Immature natural killer cell (primary cell): Measurements from ENCODE around the gene HSF2. TPM values are rescaled to one million over a fixed set of nuclear protein-coding genes. Genes with fewer than 3 reads are reported as not detected.
A peak's percentile ranks its signal among the peaks of the same experiment; 100 is the strongest.

Experiments
- DNase-seq, 3 donors: peaks; one replicate each; pipeline ENCODE4 v3.0.0; 2022; ENCODE audit warnings: mixed read lengths in 1 of 3
- H3K27ac Mint-ChIP-seq, 6 donors: one replicate each; pipeline ENCODE4 v1.8.0; 2020; ENCODE audit warnings: mixed read lengths in 6 of 6, mild to moderate bottlenecking in 5 of 6, inconsistent platforms in 4 of 6, moderate library complexity in 3 of 6
- H3K27me3 Mint-ChIP-seq, 3 donors: one replicate each; pipeline ENCODE4 v1.8.0; 2020 to 2021; ENCODE audit warnings: low read depth in 3 of 3, mild to moderate bottlenecking in 3 of 3, mixed read lengths in 3 of 3, moderate library complexity in 3 of 3, inconsistent platforms in 1 of 3
- H3K36me3 Mint-ChIP-seq, 3 donors: one replicate each; pipeline ENCODE4 v1.8.0; 2020; ENCODE audit warnings: mixed read lengths in 3 of 3, inconsistent platforms in 2 of 3, mild to moderate bottlenecking in 2 of 3
- H3K4me1 Mint-ChIP-seq, 2 donors: one replicate each; pipeline ENCODE4 v1.8.0; 2020; ENCODE audit warnings: inconsistent platforms in 2 of 2, mild to moderate bottlenecking in 2 of 2, mixed read lengths in 2 of 2, moderate library complexity in 1 of 2
- H3K4me3 Mint-ChIP-seq, 5 donors: one replicate each; pipeline ENCODE4 v1.8.0; 2020; ENCODE audit warnings: mild to moderate bottlenecking in 5 of 5, mixed read lengths in 5 of 5, inconsistent platforms in 3 of 5, moderate library complexity in 3 of 5
- H3K9me3 Mint-ChIP-seq, 6 donors: one replicate each; pipeline ENCODE4 v1.8.0; 2020; ENCODE audit warnings: mild to moderate bottlenecking in 6 of 6, mixed read lengths in 6 of 6, inconsistent platforms in 4 of 6, moderate library complexity in 3 of 6
- polyA plus RNA-seq, 3 donors: library from polyadenylated mRNA; unstranded; fragments of 300-500 nt; fragmentation: Illumina TruSeq; gene quantifications; one replicate each; pipeline ENCODE4 v1.2.3, GENCODE V29; 2021

Gene HSF2
- polyA plus RNA-seq, 3 donors from 2014 or later = 5.3 to 12.2 (median 11.6) TPM

DNA sequence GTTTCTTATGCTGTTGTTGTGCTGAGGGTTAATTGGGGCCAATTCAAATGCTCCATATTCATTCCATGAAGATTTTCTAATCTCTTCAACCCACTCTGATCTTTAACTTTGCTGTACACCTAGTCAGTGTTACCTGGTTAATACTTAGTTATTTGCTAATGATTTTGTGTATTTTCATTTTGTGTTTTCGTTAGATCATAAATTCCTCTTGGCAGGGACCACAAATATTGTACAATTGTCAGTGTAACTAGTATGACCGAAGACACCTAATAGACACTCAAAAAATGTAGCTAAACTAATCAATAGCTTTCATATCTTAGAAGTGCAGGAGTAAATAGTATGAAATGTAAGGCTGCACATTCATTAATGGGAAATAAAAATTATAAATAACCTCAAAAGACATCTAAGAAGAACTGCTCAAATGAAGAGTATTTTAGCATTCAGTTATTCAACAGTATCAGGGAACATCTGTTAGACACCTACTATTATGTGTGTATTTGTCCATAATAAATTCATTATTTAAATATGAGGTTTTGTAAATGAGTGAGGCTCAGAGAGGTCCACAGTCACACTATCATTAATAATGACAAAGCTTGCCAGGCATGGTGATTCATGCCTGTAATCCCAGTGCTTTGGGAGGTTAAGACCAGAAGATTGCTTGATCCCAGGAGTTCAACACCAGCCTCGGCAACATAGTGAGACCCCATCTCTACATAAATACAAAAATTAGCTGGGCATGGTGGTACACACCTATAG, 13.4 kb upstream of the HSF2 start:
- no peak overlapping the region for H3K4me3 Mint-ChIP-seq
- H3K27ac Mint-ChIP-seq = no peak overlapping the region
- peaks cover 1 to 5% (median 2%) of the 10 kb centered on the region in 3 donors for H3K27me3 Mint-ChIP-seq
- DNase-seq = no peak
- no peaks in the 10 kb centered on the region for H3K36me3 Mint-ChIP-seq
- H3K4me1 Mint-ChIP-seq = no peaks in the 10 kb centered on the region
- peaks cover 0 to 1% (median 0%) of the 10 kb centered on the region in 6 donors for H3K9me3 Mint-ChIP-seq

DNA sequence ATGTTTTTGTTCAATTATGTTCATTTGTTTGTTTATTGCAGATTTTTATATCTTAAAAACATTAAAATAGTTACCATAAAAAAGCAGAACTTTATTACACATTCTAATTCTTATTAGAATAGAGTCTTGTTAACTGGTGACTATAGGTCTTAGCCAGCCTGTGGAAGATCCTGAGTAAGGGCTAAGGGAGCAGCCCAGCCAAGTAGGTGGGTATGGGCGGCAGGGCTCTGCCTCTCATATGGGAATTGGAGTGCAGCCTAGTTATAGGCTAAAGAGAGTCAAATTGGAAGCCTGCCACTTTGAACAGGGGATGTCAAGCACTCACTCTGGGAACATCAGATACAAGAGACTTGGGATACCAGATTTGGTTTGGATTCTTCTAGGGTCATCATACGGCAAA, 10.5 kb upstream of the HSF2 start:
- H3K27me3 Mint-ChIP-seq = peaks cover 0 to 8% (median 2%) of the 10 kb centered on the region in 3 donors
- H3K4me1 Mint-ChIP-seq = no peaks in the 10 kb centered on the region
- no peak for DNase-seq
- H3K27ac Mint-ChIP-seq = no peak overlapping the region
- H3K9me3 Mint-ChIP-seq = peaks cover 0 to 1% (median 0%) of the 10 kb centered on the region in 6 donors
- H3K4me3 Mint-ChIP-seq = no peak overlapping the region
- no peaks in the 10 kb centered on the region for H3K36me3 Mint-ChIP-seq

DNA sequence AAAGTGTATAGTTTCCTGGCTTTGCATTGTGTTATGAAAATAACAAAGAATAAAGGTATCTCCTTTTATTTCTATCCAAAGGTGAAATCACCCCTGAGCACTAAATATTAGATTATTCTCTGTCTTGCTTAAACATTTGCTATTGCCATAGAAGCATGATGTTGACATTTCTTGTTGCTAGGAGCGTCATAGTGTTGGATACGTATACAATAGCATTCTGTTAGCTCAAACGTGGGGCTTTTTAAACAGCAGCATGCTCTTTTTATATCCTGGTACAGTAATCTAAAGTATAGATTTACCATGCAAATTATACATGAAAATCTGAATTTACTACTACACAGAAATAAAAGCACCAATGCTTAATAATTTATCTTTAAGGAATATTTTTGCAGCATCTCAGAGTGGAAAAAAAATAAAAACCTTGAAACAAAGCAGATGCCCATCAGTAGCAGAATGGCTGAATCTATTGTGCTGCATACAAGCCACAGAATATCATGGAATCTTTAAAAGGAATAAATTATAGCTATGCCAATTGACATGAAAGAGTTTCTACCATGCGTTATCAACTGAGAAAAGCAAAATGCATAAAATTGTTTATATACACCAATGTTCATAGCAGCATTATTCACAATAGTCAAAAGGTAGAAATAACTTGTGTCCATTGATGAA, 9.6 kb upstream of the HSF2 start:
- H3K4me1 Mint-ChIP-seq = no peaks in the 10 kb centered on the region
- H3K27me3 Mint-ChIP-seq = peaks cover 0 to 8% (median 2%) of the 10 kb centered on the region in 3 donors
- no peaks in the 10 kb centered on the region for H3K36me3 Mint-ChIP-seq
- H3K9me3 Mint-ChIP-seq = peaks cover 0 to 1% (median 0%) of the 10 kb centered on the region in 6 donors
- H3K27ac Mint-ChIP-seq = no peak overlapping the region
- DNase-seq = no peak
- no peak overlapping the region for H3K4me3 Mint-ChIP-seq

DNA sequence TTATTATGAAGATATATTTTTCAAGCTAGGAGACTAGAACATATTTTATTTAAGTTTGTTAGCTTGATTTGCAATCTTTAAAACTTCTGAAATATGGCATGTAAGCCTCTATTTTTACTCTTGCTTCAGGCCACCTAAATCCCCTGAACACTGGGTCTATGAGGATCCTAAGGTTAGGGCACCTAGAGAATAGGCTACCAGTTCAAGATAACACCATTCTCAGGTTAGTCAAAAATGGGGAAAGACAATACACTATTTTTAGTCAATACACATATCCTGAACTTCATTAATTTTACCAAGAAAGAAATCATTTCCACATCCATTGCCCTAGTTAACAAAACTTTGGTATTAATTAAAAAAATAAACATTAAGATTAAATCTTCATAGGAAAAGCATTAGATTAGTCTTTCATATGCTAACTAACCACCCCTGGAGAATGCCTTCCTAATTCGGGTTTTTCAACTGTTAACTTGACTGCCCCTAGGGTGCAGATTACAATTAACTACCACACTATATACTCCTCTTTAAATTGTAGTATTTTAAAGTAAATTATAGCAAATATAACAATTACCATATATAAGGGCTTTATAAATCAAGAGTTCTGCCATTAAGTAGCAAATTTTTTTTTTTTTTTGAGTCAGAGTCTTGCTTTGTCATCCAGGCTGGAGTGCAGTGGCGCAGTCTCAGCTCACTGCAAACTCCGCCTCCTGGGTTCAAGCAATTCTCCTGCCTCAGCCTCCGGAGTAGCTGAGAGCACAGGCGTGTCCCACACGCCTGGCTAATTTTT, 6.7 kb upstream of the HSF2 start:
- H3K9me3 Mint-ChIP-seq = peaks cover 0 to 1% (median 0%) of the 10 kb centered on the region in 6 donors
- H3K36me3 Mint-ChIP-seq = no peaks in the 10 kb centered on the region
- H3K27me3 Mint-ChIP-seq = peaks cover 0 to 6% (median 2%) of the 10 kb centered on the region in 3 donors
- H3K27ac Mint-ChIP-seq = no peak overlapping the region
- H3K4me1 Mint-ChIP-seq = no peaks in the 10 kb centered on the region
- DNase-seq = no peak
- no peak overlapping the region for H3K4me3 Mint-ChIP-seq

DNA sequence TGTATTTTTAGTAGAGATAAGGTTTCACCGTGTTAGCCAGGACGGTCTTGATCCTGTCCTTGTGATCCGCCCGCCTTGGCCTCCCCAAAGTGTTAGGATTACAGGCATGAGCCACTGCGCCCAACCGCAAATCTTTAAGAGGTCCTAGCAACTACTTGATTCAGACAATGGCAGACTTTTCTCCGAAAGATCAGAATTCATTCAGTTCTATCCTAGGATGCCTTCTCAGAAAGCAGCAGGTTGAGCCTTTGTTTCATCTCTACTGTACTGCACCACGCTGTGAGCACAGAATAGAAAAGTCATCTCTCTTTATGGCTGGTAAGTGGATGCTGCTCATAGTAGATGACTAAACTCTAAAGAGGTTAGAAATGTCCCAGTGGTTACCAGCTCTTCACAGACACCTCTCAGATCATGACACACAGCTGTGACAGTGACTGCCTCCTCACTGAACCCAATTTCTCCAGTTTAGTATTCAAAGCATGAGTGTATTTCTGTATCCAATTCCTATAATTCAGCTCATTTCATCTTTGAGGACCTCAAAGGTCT, 6.0 kb upstream of the HSF2 start:
- Mint-ChIP-seq H3K27me3 (peaks cover 0 to 7% (median 2%) of the 10 kb centered on the region in 3 donors), H3K27ac (no peak overlapping the region), H3K4me1 (no peaks in the 10 kb centered on the region), H3K9me3 (peaks cover 0 to 1% (median 0%) of the 10 kb centered on the region in 6 donors), H3K36me3 (no peaks in the 10 kb centered on the region), H3K4me3 (no peak overlapping the region)
- no peak for DNase-seq

DNA sequence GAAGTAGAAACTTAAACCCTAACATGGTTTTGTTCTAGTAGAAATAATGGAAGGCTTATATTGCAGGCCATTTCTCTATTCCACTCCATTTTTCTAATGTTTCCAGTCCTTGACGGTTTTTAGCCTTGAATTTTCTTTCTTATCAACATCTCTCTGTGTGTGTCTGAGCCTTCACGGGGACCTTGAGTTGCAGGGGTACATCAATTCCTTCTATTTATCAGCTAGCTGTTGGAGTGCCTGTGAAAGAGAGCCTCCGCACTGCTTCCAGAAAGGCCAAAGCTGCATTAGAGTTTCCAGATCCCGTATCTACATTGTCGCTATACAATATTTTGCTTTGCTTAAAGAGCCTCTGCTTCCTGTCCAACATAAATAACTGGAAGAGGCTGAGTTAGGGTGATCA, 5.4 kb upstream of the HSF2 start:
- H3K36me3 Mint-ChIP-seq = no peaks in the 10 kb centered on the region
- H3K27me3 Mint-ChIP-seq = peaks cover 0 to 8% (median 2%) of the 10 kb centered on the region in 3 donors
- H3K9me3 Mint-ChIP-seq = peaks cover 0 to 1% (median 0%) of the 10 kb centered on the region in 6 donors
- DNase-seq = no peak
- H3K4me1 Mint-ChIP-seq = peaks cover under 1 to 2% of the 10 kb centered on the region in 2 donors
- H3K27ac Mint-ChIP-seq = no peak overlapping the region
- H3K4me3 Mint-ChIP-seq = no peak overlapping the region

DNA sequence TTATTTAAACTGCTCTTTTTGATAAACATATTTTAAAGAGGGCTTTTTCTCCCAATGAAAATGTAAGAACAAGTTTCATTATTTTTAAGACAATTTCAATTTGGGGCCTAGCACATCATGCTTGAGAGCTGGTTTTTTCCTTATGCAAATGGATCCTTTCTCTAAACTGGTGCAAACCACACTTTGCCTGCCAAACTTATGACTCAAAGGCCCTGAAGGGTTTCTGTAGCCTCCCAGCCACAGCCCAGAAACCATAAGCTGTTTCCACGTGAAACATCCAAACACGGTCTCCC, 451 bp upstream of the HSF2 start:
- Mint-ChIP-seq H3K36me3 (no peaks in the 10 kb centered on the region), H3K27ac (peak overlapping the region; percentile 84 to 93 (median 90)), H3K9me3 (peaks cover 0 to 2% (median 0%) of the 10 kb centered on the region in 6 donors), H3K4me3 (peak overlapping the region; percentile 87 to 96 (median 95)), H3K4me1 (peaks cover 16 to 36% of the 10 kb centered on the region in 2 donors), H3K27me3 (peaks cover 6 to 14% (median 7%) of the 10 kb centered on the region in 3 donors)
- no peak for DNase-seq

DNA sequence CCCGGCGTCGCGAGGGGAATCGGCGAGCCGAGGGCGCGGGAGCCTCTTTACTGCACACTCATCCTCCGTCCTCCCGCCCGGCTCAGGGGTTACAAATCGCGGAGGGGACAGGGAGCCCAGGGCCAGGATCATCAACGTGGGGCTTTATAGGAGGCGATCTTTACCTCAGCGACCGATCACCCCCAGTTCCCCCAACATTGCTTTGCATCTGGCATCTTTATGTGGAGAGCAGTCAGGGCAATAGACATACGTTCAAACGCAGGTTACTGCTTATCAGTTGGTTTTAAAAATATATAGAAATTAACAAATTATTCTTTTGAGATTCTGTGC, 634 bp downstream of the HSF2 start:
- H3K4me3 Mint-ChIP-seq = peak overlapping the region; percentile 95 to 98 (median 96)
- H3K27me3 Mint-ChIP-seq = peaks cover 6 to 12% (median 7%) of the 10 kb centered on the region in 3 donors
- no peaks in the 10 kb centered on the region for H3K36me3 Mint-ChIP-seq
- H3K4me1 Mint-ChIP-seq = peaks cover 16 to 44% of the 10 kb centered on the region in 2 donors
- H3K9me3 Mint-ChIP-seq = peaks cover 0 to 2% (median 0%) of the 10 kb centered on the region in 6 donors
- H3K27ac Mint-ChIP-seq = peak overlapping the region; percentile 84 to 97 (median 90)
- no peak for DNase-seq

DNA sequence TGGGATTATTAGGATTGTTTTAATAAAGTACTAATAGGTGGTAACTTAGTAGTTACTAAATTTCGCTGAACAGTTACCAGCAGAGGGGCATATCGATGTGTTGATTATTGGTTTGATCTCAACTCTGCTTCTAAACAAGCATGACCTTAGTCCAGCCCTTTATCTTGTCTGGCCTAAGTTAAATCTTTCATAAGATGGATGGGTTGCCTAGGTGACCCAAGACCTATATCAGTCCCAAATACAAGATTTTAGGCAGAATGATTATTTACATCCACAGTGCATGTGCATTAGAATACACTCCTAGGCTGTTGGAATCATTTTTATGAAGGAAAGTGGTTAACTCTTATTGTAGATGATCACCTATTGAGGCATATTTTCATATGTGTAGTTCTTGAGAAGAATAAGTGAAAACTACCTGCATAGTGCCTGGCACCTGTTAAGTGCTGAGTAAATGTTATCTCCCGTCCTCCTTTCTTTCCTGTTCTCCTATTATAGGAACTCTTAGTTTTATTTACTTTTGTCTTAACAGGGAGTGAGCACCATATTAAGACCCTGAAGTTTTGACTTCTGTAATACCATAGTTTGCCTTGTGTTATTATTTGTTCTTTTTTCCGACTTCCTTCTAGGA, 1.1 kb downstream of the HSF2 start:
- peaks cover 0 to 2% (median 0%) of the 10 kb centered on the region in 6 donors for H3K9me3 Mint-ChIP-seq
- H3K27me3 Mint-ChIP-seq = peaks cover 6 to 12% (median 7%) of the 10 kb centered on the region in 3 donors
- no peaks in the 10 kb centered on the region for H3K36me3 Mint-ChIP-seq
- peak overlapping the region; percentile 95 to 98 (median 96) for H3K4me3 Mint-ChIP-seq
- H3K4me1 Mint-ChIP-seq = peaks cover 16 to 44% of the 10 kb centered on the region in 2 donors
- no peak for DNase-seq
- H3K27ac Mint-ChIP-seq = peak overlapping the region; percentile 39 to 97 (median 88)

DNA sequence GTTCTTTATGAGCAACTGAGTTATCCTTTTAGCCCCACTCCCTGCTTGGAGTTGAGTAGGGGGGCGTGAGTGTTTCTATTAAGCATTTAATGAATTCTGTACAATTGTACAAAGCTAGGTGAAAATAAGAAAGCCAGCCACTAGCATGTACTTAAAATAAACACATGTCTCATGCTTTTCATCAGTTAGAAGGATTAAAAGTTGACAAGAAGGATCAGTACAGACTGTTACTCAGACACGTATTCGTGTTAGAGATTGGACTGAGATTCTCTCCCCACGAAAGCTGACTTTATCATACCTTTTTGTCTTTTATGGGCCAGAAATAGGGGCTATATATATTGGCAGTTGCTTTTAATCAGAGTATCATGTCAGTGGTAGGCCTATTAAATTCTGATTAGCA, 1.7 kb downstream of the HSF2 start:
- H3K4me3 Mint-ChIP-seq = peak overlapping the region; percentile 95 to 98 (median 96)
- peaks cover 16 to 49% of the 10 kb centered on the region in 2 donors for H3K4me1 Mint-ChIP-seq
- H3K36me3 Mint-ChIP-seq = no peaks in the 10 kb centered on the region
- H3K27ac Mint-ChIP-seq = peak overlapping the region in 4 of 6 donors; percentile 5 to 77 (median 62)
- DNase-seq = no peak
- peaks cover 6 to 12% (median 7%) of the 10 kb centered on the region in 3 donors for H3K27me3 Mint-ChIP-seq
- peaks cover 0 to 2% (median 0%) of the 10 kb centered on the region in 6 donors for H3K9me3 Mint-ChIP-seq

DNA sequence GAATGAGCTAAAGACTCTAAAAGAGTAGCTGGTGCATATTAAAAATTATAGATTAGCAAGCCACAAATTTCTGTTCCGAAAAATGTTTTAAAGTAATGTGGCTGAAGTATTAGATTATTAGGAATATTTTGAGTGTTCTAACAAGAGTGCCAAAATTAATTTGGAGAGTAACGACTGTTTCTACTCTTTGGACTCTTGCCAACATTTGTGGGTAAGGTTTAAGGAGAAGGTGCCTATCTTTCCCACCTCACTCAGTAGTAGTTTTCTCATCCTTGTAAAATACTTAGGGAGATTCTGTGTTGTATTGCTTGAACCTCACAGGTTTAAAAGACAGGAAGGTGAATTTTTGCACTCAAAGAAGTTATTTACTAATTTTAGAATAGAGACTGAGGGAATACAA, 5.0 kb downstream of the HSF2 start:
- Mint-ChIP-seq H3K4me3 (no peak overlapping the region), H3K27ac (no peak overlapping the region), H3K36me3 (no peaks in the 10 kb centered on the region), H3K4me1 (peaks cover 31 to 78% of the 10 kb centered on the region in 2 donors), H3K27me3 (peaks cover 3 to 5% (median 5%) of the 10 kb centered on the region in 3 donors), H3K9me3 (peaks cover 0 to 2% (median 0%) of the 10 kb centered on the region in 6 donors)
- no peak for DNase-seq

DNA sequence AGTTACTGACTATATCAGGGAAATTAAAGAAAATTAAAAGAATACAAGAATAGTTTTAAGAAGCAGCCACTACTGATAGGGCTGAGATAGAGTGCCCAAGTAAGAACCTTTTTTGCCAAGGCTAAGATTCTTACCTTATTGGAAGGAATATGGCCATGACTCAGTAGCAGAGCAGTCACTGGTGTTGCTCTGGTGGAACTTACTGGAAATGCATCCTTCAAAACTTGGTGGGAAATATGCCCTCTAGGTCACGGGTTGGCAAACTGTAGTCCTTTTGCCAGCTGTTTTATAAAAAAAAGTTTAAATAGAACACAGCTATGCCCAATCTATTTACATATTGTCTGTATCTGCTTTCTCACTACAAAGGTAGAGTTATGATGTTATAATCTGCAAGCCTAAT, 6.0 kb downstream of the HSF2 start:
- no peaks in the 10 kb centered on the region for H3K27me3 Mint-ChIP-seq
- no peak overlapping the region for H3K27ac Mint-ChIP-seq
- no peaks in the 10 kb centered on the region for H3K36me3 Mint-ChIP-seq
- no peaks in the 10 kb centered on the region for H3K9me3 Mint-ChIP-seq
- no peak overlapping the region for H3K4me3 Mint-ChIP-seq
- DNase-seq = no peak
- H3K4me1 Mint-ChIP-seq = peaks cover 34 to 83% of the 10 kb centered on the region in 2 donors

DNA sequence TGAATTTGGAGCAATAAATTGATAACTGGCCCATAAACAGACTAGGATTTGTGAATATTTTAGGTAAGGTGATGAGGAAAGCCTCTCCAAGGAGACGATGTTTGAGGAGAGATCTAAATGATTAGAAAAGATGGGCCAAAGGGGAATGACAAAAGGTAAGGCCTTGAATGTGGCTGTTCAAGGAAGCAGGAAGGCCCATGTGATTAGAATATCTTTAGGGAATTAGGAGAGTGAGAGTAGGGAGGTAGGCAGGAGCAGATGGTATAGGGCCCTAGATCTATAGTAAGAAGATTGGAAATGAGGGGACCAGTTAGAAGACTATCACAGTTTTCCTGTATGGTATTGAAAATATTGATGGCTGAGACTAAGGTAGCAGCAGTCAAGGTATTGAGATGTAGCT, 6.7 kb downstream of the HSF2 start:
- Mint-ChIP-seq H3K27me3 (no peaks in the 10 kb centered on the region), H3K27ac (peak overlapping the region in 3 of 6 donors; percentile 3 to 15 (median 13)), H3K36me3 (no peaks in the 10 kb centered on the region), H3K4me3 (no peak overlapping the region), H3K9me3 (no peaks in the 10 kb centered on the region), H3K4me1 (peaks cover 27 to 81% of the 10 kb centered on the region in 2 donors)
- DNase-seq = no peak
